K562 (cell line): ENCODE results near the gene SNX14. TPM values are rescaled to one million over a fixed set of nuclear protein-coding genes. Genes with fewer than 3 reads are reported as not detected.

ENCODE experiments used
- CBFA2T2 ChIP-seq: fragments of 450-650 bp; conservative IDR thresholded peaks from 2 replicates; pipeline ENCODE4 v1.6.1; 2017; ENCODE audit warnings: mild to moderate bottlenecking
- CHD2 ChIP-seq: IDR thresholded peaks from 2 replicates; pipeline ENCODE4 v1.6.1; 2011; ENCODE audit warnings: low read depth, low read length
- FOS ChIP-seq: IDR thresholded peaks from 3 replicates; pipeline ENCODE4 v1.6.1; 2011; ENCODE audit not compliant: insufficient read length; ENCODE audit errors: extremely low read depth
- GABPB1 ChIP-seq: sonication (generic); formaldehyde crosslinking; IDR thresholded peaks from 2 replicates; pipeline ENCODE4 v1.8.0; 2022; ENCODE audit warnings: mild to moderate bottlenecking, missing genetic modification reagents
- HOXB6 ChIP-seq: fragments of 250-450 bp; sonication (Bioruptor Pico); IDR thresholded peaks from 2 replicates; pipeline ENCODE4 v1.5.1; 2022; ENCODE audit warnings: mild to moderate bottlenecking, borderline replicate concordance
- HSF4 ChIP-seq: fragments of 250-450 bp; sonication (Bioruptor Pico); IDR thresholded peaks from 2 replicates; pipeline ENCODE4 v2.1.2; 2022; ENCODE audit warnings: mild to moderate bottlenecking, moderate library complexity, borderline replicate concordance
- KAT2B ChIP-seq: IDR thresholded peaks from one replicate; pipeline ENCODE4 v1.6.1; 2012; ENCODE audit warnings: low read depth, mild to moderate bottlenecking, control low read depth, inconsistent platforms, low read length, moderate library complexity
- NCOA4 ChIP-seq: fragments of 450-650 bp; IDR thresholded peaks from 2 replicates; pipeline ENCODE4 v1.6.1; 2018; ENCODE audit warnings: mild to moderate bottlenecking; ENCODE audit not compliant: partially characterized antibody
- NELFE ChIP-seq: IDR thresholded peaks from 2 replicates; pipeline ENCODE4 v1.6.1; 2011; ENCODE audit warnings: mild to moderate bottlenecking; ENCODE audit not compliant: insufficient read depth, insufficient read length
- NR2C1 ChIP-seq, 2 experiments: fragments of 450-650 bp; IDR thresholded peaks; 2 replicates each; pipeline ENCODE4 v1.6.1; 2017; ENCODE audit warnings: mild to moderate bottlenecking in 2 of 2, antibody characterized with exemption in 1 of 2, inconsistent platforms in 1 of 2, missing compliant biosample characterization in 1 of 2, missing genetic modification characterization in 1 of 2
- NR3C1 ChIP-seq: sonication (generic); formaldehyde crosslinking; IDR thresholded peaks from 2 replicates; pipeline ENCODE4 v1.8.1; 2022; ENCODE audit warnings: missing genetic modification reagents
- RBM25 ChIP-seq: fragments of 200-400 bp; formaldehyde crosslinking; IDR thresholded peaks from 2 replicates; pipeline ENCODE4 v1.6.1; 2018; ENCODE audit warnings: low read length, low read depth, moderate library complexity; ENCODE audit not compliant: severe bottlenecking
- RNF219 ChIP-seq: fragments of 250-450 bp; sonication (Bioruptor Pico); IDR thresholded peaks from 2 replicates; pipeline ENCODE4 v1.5.0; 2022; ENCODE audit warnings: mild to moderate bottlenecking
- SMARCB1 ChIP-seq: IDR thresholded peaks from 2 replicates; pipeline ENCODE4 v1.6.1; 2011; ENCODE audit warnings: improper control_type of control experiment, low read depth; ENCODE audit not compliant: insufficient read length
- SRSF9 ChIP-seq: fragments of 200-400 bp; formaldehyde crosslinking; IDR thresholded peaks from 2 replicates; pipeline ENCODE4 v1.6.1; 2017; ENCODE audit warnings: low read depth, low read length, borderline replicate concordance
- TRIM24 ChIP-seq, 2 experiments: fragments of 450-650 bp; IDR thresholded peaks; 2 replicates each; pipeline ENCODE4 v1.6.1; 2016
- XRCC5 ChIP-seq: fragments of 200-400 bp; formaldehyde crosslinking; IDR thresholded peaks from 2 replicates; pipeline ENCODE4 v1.6.1; 2017; ENCODE audit warnings: low read depth, mild to moderate bottlenecking, low read length
- ZC3H4 ChIP-seq: sonication (generic); formaldehyde crosslinking; IDR thresholded peaks from 2 replicates; pipeline ENCODE4 v1.9.0; 2021; ENCODE audit warnings: missing genetic modification reagents, borderline replicate concordance
- ZFP30 ChIP-seq: fragments of 250-450 bp; sonication (Bioruptor Pico); IDR thresholded peaks from 2 replicates; pipeline ENCODE4 v1.8.0; 2022; ENCODE audit warnings: moderate library complexity, mild to moderate bottlenecking, inconsistent platforms, borderline replicate concordance
- ZNF280A ChIP-seq: fragments of 450-650 bp; IDR thresholded peaks from 2 replicates; pipeline ENCODE4 v1.6.1; 2018; ENCODE audit warnings: mild to moderate bottlenecking, low read depth; ENCODE audit not compliant: partially characterized antibody
- ZNF507 ChIP-seq: conservative IDR thresholded peaks from 2 replicates; pipeline ENCODE4 v1.6.1; 2017; ENCODE audit warnings: missing genetic modification characterization, missing compliant biosample characterization
- ZNF511 ChIP-seq: sonication (generic); formaldehyde crosslinking; IDR thresholded peaks from 2 replicates; pipeline ENCODE4 v1.8.0; 2022; ENCODE audit warnings: mild to moderate bottlenecking, missing genetic modification reagents
- ZNF583 ChIP-seq: fragments of 250-450 bp; sonication (Bioruptor Pico); IDR thresholded peaks from 2 replicates; pipeline ENCODE4 v1.4.0; 2020
- ZNF644 ChIP-seq: fragments of 200-800 bp; sonication (Bioruptor generic); IDR thresholded peaks from 2 replicates; pipeline ENCODE4 v1.6.1; 2016; ENCODE audit warnings: low read depth, missing genetic modification characterization, missing compliant biosample characterization
- ZNF75A ChIP-seq: fragments of 450-650 bp; formaldehyde crosslinking; IDR thresholded peaks from 2 replicates; pipeline ENCODE4 v1.4.0; 2020; ENCODE audit warnings: mild to moderate bottlenecking
- polyA plus RNA-seq, 8 experiments: library from polyadenylated mRNA; depleted of rRNA in 4 of 8; stranded (reverse) in 5 of 8; unstranded in 3 of 8; fragments of >200 nt; fragmentation: Nextera tagmentation in 2 of 8; fragmentation: Illumina TruSeq in 1 of 8; extraction: Ambion mirVana in 2 of 8; extraction: Trizol in 1 of 8; gene quantifications; 2 replicates each; pipeline versions ENCODE4 v1.2.1 to v1.2.3, GENCODE V29; 2011 to 2014; ENCODE audit warnings: inconsistent platforms in 1 of 8, missing spikeins in 1 of 8
- total RNA-seq, 7 experiments: library from RNA; depleted of rRNA in 6 of 7; stranded (reverse); fragments of >200 nt in 6 of 7; fragmentation: Illumina TruSeq in 2 of 7; extraction: Trizol in 2 of 7; gene quantifications; 2 replicates each; pipeline versions ENCODE4 v1.2.1 to v1.2.3, GENCODE V29; 2011 to 2021; ENCODE audit warnings: low replicate concordance in 1 of 7

SNX14 gene
- total and polyA plus RNA-seq, 9 of the 15 experiments (the other 6 are each of a cell fraction or from before 2014, with no cell fraction given): 46.5 to 140 (median 71.2) TPM

- no peak for TF ChIP-seq ZNF644 (tag)
- TF ChIP-seq ZFP30 (CRISPR knock-in tag): no peak
- no peak for TF ChIP-seq ZNF75A (CRISPR knock-in tag)
- no peak for TF ChIP-seq SMARCB1
- TF ChIP-seq NELFE: no peak
- no peak for TF ChIP-seq ZC3H4 (CRISPR knock-in tag)
- no peak for TF ChIP-seq TRIM24 (IDR thresholded peaks at IDR 0.05)
- TF ChIP-seq CHD2: no peak
- TF ChIP-seq NR2C1 (IDR thresholded peaks at IDR 0.05): no peak
- no peak for TF ChIP-seq NR2C1 (tag; IDR thresholded peaks at IDR 0.05)
- no peak for TF ChIP-seq ZNF507 (tag)
- no peak for TF ChIP-seq FOS
- TF ChIP-seq RNF219 (CRISPR knock-in tag): no peak
- no peak; the same call in 1 of the 2 replicates for TF ChIP-seq XRCC5
- no peak for TF ChIP-seq HOXB6
- TF ChIP-seq GABPB1 (CRISPR knock-in tag): no peak
- TF ChIP-seq SRSF9: no peak
- TF ChIP-seq ZNF511 (CRISPR knock-in tag): peak; percentile 70; the same call in 1 of the 2 replicates
- TF ChIP-seq HSF4 (CRISPR knock-in tag): no peak
- no peak for TF ChIP-seq CBFA2T2
- no peak for TF ChIP-seq KAT2B
- no peak for TF ChIP-seq ZNF280A
- no peak for TF ChIP-seq NCOA4
- TF ChIP-seq ZNF583 (CRISPR knock-in tag): no peak
- no peak for TF ChIP-seq RBM25
- no peak; the same call in 1 of the 2 replicates for TF ChIP-seq NR3C1
Measured at GRCh38 chr6:85641897-85642773, 48.5 kb upstream of the SNX14 start (continued).
